Stimulated activated CD8-positive, alpha-beta memory T cell treated with anti-CD3 and anti-CD28 coated beads, Interleukin-4, amount 100 ng/mL, for 48 hours (primary cell): ENCODE data around the gene LRRC32.
"Not testable (repeated sequence)": the region's sequence is repeated elsewhere in the genome, so short reads cannot be mapped to it uniquely, and the experiment has no call there.

Source experiments
- DNase-seq: peaks from one replicate; pipeline ENCODE4 v3.0.0-alpha.2; 2020

Gene LRRC32

GRCh38 chr11:76626266-76626665 lies 44.3 kb downstream of the LRRC32 start:
- DNase-seq = peak; percentile 21

DNA sequence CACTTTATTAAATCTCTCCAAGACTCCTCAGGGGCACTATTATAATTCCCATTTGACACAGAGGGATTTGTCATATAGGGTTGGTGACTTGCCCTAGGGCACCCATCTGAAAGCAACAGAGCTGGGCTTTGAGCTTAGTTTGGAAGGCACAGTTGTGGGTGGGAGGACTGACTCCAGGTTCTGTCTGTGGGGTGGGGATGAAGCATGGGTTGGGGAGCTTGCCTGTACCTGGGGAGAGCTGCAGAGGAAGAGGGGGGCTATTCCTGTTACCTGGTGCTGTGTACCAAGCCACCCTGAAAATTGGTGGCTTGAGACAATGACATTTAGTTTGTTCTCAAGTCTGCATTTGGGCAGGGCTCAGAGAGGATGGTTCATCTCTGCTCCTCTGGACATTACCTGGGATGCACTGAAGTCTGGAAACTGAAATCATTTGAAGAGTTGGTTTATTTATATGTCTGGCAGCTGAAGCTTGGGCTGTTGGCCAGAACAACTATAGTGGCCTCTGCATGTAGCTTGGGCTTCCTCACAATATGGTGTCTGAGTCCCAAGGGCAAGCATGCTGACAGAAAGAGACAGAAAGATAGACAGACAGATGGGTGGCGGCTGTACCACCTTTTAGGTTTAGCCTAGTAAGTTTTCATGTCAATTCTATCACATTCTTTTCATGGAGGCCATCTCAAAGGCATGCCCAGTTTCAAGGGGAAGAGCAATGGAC lies 44.9 kb downstream of the LRRC32 start:
- DNase-seq = peak; percentile 20

GRCh38 chr11:76624500-76625379 lies 45.8 kb downstream of the LRRC32 start:
- DNase-seq = peak; percentile 19

GRCh38 chr11:76623884-76624419 lies 46.6 kb downstream of the LRRC32 start:
- no peak for DNase-seq

DNA sequence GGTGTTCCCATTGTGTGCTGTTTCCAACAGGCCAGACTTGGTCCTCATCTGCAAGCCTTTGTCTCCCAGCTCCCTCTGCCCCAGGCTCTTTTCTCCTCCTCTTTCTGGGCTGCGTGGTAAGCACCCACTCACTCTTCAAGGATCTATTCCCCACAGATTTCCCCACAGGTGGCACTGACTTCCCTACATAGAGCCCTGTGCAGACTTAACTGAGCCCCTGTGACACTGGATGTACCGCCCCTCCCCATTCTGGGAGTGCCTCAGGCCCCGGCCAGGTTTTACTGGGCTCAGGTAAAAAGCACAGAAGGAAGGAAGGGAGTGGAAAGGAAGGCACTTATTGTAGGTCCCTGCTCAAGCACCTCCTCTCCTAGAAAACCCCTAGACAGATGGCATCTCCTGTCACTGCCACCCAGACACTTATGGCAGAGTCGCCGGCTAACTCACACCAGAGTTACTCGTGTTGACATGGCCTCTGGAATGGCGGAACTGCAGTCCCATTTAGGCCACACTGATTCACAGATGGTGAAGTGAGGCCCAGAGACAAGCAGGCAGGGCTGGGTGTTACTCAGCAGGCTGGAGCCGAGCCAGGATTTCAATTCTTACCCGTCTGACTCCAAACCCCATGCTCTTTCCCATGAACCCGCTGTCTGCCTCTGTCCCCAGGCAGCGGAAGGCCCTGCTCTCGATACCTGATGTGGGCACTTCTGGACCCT lies 47.2 kb downstream of the LRRC32 start:
- no peak for DNase-seq

- DNase-seq = no peak
Observed at GRCh38 chr11:76622493-76623094, 48.0 kb downstream of the LRRC32 start.

GRCh38 chr11:76621868-76622267 lies 48.7 kb downstream of the LRRC32 start:
- DNase-seq = no peak

GRCh38 chr11:76621466-76621865 lies 49.1 kb downstream of the LRRC32 start:
- DNase-seq = no peak

- no peak for DNase-seq
Observed at GRCh38 chr11:76620489-76620888, 50.1 kb downstream of the LRRC32 start.

- DNase-seq = not testable (repeated sequence)
Observed at GRCh38 chr11:76619801-76620200, 50.7 kb downstream of the LRRC32 start.

GRCh38 chr11:76617553-76618265 lies 52.8 kb downstream of the LRRC32 start:
- no peak for DNase-seq

DNA sequence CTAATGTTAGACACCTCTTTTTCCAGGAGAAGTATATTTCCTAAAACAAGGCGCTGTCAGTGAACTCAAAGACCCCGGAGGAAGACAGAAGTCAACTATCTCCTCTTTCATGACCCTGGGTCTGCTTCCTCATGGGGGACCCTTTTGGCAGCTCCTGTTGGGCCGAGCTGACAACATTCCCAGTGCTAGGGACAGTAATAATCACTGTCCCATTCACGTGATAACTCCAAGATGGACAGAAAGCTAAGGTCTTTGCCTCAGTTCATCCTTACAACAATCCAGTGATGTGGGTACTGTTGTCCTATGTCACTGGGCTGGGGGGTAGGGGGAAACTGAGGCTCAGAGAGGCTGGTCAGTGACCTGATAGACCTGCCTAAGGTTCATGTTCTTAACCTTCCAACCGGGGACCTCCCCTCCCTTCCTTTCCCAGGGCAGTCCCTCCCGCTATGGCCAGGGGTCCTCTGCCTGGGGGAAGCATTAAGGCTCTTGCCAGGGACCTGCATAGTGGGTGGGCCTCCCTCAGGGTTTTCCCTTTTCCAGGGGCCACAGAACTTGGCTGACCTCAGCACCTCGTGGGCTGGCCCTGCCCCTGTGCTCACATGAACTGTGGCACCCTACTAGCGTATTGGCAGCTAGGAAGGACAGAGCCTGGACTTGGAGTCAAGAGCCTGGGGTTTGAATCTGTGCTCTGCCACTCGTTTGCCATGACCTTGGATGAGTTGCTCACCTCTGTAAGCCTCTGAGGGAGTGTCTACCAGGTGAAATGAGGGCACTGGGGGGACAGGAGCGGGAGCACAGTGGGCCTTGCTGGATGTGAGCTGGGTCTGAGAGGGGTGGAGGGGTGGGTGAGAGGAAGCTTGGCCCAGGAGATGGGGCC lies 53.6 kb downstream of the LRRC32 start:
- no peak for DNase-seq

DNA sequence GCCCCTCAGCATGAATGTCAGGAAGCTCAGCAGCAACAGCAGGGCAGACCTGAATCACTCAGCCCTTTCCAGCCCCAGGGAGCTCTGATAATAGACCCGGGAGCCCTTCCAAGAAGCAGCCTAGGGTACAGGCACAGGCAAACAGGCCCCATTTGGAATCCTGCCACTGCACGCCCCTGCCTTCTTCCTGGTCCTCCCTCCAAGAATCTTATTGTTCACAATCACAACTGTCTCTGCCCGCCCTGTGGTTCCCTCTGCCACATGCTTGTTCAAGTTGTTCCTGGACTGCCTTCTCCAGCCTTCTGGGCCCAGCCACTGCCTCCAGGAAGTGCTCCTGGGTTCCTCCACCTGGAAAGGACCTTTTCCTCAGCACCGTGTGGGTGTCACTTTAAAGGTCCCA lies 54.6 kb downstream of the LRRC32 start:
- DNase-seq = no peak

DNA sequence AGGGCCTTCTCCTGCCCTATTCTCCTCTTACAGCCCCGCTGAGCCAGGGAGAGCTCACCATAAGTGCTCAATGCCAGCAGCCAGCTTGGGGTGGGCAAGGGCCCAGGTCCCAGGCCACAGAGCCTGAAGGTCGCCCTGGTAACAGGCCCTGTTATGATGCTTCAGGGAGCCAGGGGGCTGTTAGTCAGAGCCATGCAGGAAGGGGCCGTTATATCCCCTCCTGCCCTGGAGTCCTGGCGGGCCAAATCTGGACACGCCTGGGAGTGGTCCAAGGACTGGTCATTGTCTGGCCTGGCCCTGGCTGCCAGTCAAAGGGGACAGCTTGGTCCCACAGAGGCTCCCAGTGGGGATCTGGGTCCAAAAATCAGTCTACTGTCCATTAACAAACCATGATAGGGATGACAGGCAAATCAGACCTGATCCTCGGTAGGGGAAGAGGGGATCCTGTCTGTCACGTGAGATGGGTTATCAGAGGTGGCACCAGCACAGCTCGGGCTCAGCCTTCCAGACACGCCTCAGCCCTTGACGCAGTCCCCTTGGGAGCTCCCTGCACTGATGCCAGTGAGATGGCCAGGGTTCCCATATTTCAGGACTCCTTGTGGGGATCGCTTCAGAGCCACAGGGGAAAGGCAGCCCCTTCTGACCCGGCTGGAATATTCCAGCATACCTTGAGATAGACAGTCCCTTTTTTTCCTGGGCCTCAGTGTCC lies 55.9 kb downstream of the LRRC32 start:
- no peak for DNase-seq

DNA sequence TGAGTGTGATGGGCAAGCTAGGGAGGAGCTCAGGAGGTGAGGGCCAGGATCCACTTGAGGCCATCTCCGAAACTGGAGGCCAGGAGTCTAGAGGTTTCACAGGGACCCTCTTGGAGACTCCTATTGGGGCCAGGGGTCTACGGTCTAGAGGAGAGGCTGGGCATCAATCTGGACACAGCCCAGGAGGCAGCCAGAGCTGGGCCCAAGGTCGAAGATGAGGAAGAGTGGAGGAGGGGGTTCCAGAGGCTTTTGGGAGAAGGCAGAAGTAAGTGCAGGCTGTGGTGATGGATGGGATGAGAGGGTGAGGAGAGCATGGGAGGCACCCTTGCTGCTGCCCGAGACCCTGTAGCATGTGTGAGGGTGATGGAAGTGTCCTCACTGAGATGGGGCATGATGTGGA lies 56.6 kb downstream of the LRRC32 start:
- no peak for DNase-seq

DNA sequence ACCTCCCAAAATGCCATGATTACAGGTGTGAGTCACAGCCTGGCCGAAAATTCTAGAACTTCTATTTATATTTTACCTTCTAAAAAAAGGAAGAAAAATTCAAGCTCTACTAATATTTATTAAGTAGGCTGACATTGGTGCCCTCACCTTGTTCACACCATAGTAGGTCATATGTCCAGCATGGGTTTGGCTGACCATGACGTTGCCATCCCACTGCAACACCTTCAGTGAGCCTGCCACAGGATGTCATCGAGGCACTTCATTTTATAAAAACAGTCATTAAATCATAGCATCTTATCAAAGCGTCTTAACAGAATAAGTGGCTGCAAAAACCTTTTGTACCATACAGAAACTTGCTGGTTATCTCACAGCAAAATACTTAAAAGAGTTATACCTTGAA lies 58.3 kb downstream of the LRRC32 start:
- no peak for DNase-seq

GRCh38 chr11:76610871-76611475 lies 59.6 kb downstream of the LRRC32 start:
- DNase-seq = peak; percentile 22

DNA sequence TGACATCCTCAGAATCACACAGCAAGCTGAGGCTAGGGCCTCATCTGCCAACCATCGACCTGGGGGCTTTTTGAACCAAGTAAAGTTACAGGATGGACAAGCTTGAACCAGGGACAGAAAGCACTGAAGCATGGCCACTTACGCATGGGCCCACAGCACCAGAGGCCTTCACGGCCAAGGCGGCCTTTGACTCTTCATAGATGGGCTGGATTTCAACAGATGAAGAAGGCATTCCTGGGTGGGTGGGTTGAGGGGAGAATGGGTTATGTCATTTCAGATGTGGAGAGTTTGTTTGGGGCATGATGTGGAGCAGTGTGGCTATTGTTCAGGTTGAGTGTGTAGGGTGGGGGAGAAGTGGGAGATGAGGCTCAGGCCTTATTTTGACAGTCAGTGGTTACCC lies 60.2 kb downstream of the LRRC32 start:
- peak; percentile 4 for DNase-seq

- DNase-seq = peak; percentile 9
Observed at GRCh38 chr11:76609736-76610370, 60.7 kb downstream of the LRRC32 start.
